GM19324 (cell line): ENCODE results near the gene PCNA.
"Not testable (repeated sequence)": the region's sequence is repeated elsewhere in the genome, so short reads cannot be mapped to it uniquely, and the experiment has no call there.

Source experiments
- ATAC-seq: cut with Tn5 transposase; IDR thresholded peaks from one replicate; pipeline ENCODE4 v1.9.1; 2021; ENCODE audit warnings: mild to moderate bottlenecking, moderate library complexity; ENCODE audit not compliant: unreplicated experiment, low FRiP score

PCNA gene

DNA sequence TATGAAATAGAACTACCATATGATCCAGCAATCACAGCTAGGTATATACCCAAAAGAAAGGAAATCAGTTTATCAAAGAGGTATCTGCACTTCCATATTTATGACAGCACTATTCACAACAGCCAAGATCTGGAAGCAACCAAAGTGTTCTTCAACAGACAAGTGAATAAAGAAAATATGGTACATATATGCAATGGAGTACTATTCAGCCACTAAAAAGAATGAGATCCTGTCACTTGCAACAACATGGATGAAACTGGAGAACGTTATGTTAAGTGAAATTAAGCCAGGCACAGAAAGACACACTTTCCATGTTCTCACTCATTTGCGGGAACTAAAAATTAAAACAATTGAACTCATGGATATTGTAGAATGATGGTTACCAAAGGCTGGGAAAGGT is 15.3 kb downstream of the PCNA start:
- ATAC-seq = no peak

GRCh38 chr20:5100684-5101347 is 18.9 kb downstream of the PCNA start:
- no peak for ATAC-seq

DNA sequence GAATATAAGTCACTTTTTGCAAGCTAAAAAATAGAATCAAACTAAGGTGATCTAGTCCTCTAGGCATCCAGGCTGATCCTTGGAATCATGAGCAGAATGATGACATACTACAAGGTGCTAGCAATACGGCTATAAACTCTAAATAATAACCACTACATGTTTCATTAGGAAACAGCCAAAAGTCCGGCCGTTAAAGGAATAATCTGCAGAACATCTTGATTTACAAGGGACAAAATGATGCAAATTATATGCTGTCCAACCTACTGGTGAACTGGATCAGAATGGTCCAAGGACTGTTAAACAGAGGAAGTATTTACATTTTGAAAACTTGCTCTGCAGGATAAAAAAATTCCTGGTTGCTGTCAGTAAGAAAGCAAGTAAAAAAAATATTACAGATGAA is 19.8 kb downstream of the PCNA start:
- ATAC-seq = not testable (repeated sequence)

- not testable (repeated sequence) for ATAC-seq
Measured at GRCh38 chr20:5099009-5099408, 20.7 kb downstream of the PCNA start.

- no peak for ATAC-seq
Measured at GRCh38 chr20:5096463-5096862, 23.3 kb downstream of the PCNA start.

DNA sequence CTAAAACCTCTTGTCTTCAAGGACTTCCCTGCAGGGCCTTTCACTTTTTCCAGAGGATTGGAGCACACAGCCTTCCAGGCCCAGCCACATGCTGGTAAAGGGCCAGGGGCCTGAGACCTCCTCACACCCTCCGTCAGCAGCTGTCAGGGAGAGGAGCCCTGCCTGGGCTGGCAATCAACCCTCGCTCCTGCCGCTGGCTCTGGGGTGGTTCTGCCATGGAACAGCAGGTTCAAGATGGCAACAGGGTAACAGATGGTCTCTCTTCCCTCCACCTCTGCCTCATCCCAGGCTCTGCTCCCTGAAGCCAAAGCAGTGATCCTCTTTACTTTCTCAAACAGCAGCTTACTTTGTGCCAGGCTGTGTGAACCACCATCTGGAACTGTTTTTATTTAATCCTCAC is 23.8 kb downstream of the PCNA start:
- ATAC-seq = no peak

- no peak for ATAC-seq
Measured at GRCh38 chr20:5095454-5095853, 24.3 kb downstream of the PCNA start.

GRCh38 chr20:5092765-5093339 is 26.9 kb downstream of the PCNA start:
- no peak for ATAC-seq

DNA sequence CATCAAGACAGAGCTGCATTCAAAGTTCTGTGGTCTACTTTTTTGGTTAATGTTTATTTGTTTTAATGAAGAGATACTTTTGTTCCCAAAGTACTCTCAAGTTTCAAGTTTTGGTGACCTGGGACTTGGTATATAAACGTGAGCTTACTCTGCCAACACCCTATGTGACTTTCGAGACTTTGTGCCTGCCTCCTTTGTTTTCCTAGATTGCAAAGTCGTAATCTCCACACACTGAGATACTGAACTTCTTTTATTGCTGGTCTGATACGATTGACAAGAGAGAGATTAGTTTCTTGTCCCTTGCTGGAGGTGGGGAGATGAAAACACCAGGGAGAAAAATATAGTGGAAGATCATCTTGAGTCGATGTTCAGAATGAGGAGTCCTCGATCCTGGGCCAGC is 27.9 kb downstream of the PCNA start:
- ATAC-seq = no peak

- no peak for ATAC-seq
Measured at GRCh38 chr20:5090191-5090590, 29.6 kb downstream of the PCNA start.

GRCh38 chr20:5088688-5089087 is 31.1 kb downstream of the PCNA start:
- no peak for ATAC-seq

- ATAC-seq = no peak
Measured at GRCh38 chr20:5085380-5085779, 34.4 kb downstream of the PCNA start.

DNA sequence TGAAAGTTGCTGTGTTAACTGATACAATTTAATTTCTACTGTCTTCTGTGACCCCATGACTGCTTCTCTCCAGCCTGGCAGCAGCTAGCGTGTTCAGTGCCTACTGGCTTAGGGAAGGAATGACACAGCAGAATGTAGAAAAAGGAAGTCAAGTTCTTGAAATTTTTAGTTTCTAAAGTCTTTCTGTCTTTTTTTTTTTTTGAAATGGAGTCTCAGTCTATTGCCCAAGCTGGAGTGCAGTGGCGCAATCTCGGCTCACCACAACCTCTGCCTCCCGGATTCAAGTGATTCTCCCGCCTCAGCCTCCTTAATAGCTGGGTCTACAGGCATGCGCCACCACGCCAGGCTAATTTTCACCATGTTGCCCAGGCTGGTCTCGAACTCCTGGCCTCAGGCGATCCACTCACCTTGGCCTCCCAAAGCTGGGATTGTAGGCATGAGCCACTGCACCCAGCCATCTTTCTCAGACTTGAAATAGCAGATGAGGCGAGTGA is 39.3 kb downstream of the PCNA start:
- no peak for ATAC-seq

- ATAC-seq = peak; percentile 98
Measured at GRCh38 chr20:5078399-5078958, 41.3 kb downstream of the PCNA start.

GRCh38 chr20:5077761-5078387 is 41.9 kb downstream of the PCNA start:
- no peak for ATAC-seq

GRCh38 chr20:5076913-5077312 is 42.8 kb downstream of the PCNA start:
- ATAC-seq = not testable (repeated sequence)

DNA sequence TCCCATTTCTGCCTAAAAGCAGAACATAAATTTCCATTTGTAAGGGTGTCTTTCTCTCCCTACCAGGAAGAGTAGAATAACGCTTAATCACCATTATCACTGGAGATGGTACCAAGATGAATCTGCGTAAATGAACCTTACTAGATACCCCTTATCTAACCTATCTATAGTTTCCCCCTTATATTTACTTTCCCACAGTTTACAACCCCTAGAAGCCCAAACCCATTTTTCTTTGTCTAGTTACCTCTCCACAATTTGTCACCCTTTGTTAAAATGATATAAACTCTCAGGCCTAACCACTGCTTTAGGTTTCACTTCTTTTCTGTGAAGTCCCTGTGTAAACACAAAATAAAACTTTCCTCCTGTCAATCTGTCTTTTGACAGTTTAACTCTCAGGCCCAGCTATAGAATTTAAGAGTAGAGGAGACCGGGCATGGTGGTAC is 45.5 kb downstream of the PCNA start:
- no peak for ATAC-seq

GRCh38 chr20:5073660-5074231 is 46.0 kb downstream of the PCNA start:
- ATAC-seq = no peak

DNA sequence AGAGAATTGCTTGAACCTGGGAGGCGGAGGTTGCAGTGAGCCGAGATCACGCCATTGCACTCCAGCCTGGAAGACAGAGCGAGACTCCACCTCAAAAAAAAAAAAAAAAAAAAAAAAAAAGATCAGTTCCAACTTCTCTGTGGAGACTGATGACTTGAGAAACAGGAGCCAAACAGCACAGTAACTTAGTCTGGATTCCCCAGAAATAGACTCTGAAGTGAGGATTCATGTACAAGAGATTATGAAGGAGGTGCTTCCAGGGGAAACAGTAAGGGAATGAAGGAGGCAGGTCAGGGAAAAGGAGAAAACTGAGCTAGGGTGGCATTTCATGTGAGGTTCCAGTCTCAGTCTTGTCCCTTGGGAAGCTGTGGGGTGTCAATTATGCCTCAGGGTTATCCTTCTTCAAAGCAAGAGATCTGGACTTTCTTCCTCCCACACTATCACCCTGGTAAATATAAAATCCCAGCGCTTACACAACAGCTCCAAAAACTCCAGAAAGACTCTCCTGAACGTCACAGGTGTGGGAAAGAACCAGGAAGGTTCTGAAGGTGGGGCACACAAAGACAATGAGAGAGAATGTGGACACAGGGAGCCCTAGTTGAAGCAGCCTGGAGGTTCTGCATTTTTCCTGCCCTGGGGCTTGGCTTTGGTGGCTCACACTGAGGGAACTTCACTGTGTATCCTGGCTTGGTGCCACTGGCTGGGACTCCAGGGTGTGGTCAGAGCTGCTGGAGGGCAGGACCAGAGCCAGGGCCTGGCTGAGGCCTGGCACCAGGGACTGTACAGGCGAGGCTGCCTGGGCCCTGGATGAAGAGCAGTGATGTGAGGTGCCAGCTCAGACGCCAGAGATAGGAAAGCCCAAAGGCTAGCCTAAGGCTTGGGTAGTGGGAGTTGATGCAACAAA is 46.8 kb downstream of the PCNA start:
- no peak for ATAC-seq

GRCh38 chr20:5071942-5072341 is 47.8 kb downstream of the PCNA start:
- ATAC-seq = not testable (repeated sequence)
